AG10803 (cell line): ENCODE measurements around the gene SIM1.

Experiments
- DNase-seq: peaks from one replicate; pipeline ENCODE4 v3.0.0; 2010; ENCODE audit warnings: low read depth
- H3K4me3 ChIP-seq: 2 replicates; pipeline ENCODE4 v1.5.1; 2011; ENCODE audit warnings: mild to moderate bottlenecking, low read length, control low read depth
- TF ChIP-seq, protein P1 (sequence below): conservative IDR thresholded peaks from 2 replicates; pipeline ENCODE4 v1.5.1; 2011; ENCODE audit warnings: mild to moderate bottlenecking, low read length, control low read depth, inconsistent platforms

The SIM1 gene

DNA sequence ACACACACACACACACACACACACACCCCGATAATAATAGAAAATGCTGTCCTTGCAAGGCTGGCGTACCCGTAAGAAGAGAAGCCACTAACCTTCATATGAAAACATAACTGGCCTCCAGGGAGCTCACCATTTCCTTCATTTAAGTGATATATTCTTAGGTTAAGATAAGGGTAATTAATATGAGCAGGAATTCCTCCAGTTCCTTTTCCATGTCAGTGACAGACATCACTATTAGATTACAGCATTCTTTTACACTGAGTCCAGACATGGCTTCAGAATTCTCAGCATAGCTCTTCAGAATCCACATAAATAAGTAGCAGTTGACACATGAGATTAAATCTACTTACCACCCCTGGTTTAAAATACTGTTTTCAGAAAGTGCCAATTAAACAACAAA, 121.9 kb downstream of the SIM1 start:
- peak; percentile 63 for DNase-seq
- no peak overlapping the region for H3K4me3 ChIP-seq
- TF ChIP-seq, protein P1, sequence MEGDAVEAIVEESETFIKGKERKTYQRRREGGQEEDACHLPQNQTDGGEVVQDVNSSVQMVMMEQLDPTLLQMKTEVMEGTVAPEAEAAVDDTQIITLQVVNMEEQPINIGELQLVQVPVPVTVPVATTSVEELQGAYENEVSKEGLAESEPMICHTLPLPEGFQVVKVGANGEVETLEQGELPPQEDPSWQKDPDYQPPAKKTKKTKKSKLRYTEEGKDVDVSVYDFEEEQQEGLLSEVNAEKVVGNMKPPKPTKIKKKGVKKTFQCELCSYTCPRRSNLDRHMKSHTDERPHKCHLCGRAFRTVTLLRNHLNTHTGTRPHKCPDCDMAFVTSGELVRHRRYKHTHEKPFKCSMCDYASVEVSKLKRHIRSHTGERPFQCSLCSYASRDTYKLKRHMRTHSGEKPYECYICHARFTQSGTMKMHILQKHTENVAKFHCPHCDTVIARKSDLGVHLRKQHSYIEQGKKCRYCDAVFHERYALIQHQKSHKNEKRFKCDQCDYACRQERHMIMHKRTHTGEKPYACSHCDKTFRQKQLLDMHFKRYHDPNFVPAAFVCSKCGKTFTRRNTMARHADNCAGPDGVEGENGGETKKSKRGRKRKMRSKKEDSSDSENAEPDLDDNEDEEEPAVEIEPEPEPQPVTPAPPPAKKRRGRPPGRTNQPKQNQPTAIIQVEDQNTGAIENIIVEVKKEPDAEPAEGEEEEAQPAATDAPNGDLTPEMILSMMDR, result no peak

DNA sequence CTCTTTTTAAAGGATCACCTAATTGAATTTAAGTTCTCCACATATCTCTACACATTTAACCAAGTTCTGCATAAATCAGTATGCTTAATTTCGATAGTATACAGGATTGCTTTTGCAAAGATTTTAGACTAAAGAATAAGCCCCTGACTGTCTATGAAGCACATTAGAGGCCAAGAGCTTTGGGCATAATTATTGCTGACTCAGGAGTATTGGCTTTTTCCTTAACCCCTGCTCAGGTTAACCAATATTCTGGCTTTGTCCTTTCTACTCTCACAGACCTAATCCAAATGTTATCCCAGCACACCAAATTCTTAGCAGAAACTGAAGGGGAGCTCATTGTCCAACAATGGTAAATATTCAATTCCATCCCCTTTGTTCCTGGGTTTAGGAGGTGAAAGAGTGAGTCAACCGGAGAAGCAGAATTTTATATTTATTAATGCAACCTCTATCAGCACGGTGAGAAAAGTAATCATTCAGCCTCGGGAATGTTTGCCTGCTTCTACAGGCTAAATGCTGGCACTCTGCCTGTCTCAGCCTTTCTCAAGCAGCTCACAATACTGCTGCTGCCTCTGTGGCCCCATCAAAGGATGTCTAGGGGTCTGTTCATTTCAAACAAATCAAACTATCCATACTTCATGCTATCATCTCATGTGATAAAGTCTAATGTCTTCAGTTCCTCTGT, 125.0 kb downstream of the SIM1 start:
- H3K4me3 ChIP-seq, result no peak overlapping the region
- no peak for DNase-seq
- TF ChIP-seq, protein P1, result no peak

DNA sequence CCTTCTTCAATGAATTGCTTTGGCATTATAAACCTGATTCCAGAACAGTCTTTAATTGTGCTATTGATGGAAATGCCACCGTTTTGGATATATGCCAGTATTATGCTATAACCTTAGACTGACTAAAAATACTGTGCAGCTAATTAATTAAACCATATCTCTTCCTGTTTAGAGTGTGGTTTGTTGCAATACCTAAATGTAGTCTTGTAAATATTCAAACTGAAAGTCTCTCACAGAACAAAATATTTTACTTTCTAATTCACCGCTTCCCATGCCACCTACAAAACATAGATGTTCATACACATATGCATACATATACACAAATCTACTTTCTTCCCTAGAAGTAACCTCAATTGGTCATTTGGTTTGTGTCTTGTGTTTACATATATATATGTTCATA, 126.6 kb downstream of the SIM1 start:
- TF ChIP-seq, protein P1, result no peak
- H3K4me3 ChIP-seq, result no peak overlapping the region
- no peak for DNase-seq

DNA sequence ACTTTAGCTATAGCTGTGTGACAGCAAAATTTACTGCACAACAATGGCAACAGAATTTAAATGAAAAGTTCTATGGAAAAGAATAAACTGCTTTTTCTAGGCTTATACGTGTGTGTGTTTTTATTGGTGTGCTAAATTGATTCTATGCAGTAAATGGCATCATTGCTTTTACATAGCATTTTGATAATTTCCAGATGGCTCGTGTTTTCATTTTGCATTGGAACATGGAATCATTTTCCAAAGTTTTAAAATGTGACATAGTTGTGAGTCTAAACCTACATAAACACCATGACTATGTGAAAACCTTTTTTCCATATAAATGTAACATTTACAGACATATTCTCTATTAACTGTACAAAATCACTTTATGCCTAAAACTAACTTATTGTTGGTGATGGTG, 127.8 kb downstream of the SIM1 start:
- TF ChIP-seq, protein P1, result no peak
- DNase-seq, result no peak
- H3K4me3 ChIP-seq, result no peak overlapping the region

DNA sequence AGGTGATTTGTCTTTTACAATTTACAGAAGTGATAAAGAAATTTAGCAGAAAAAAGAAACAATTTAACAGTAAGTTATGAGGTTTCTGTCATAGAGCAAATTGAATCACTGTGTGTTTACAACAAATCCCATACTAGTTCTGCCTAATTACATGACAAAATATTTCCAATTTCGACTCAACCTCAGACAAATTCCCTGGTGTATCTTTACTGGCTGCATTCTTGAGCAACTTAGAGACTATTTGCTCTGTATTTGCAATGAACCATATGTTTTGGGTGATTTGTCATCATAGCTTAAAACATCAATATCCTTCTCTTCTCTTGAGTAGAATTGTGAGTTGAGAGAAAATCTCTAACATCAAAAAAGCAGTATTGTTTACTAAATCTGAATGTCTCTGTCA, 128.7 kb downstream of the SIM1 start:
- TF ChIP-seq, protein P1, result no peak
- no peak overlapping the region for H3K4me3 ChIP-seq
- DNase-seq, result peak; percentile 80
